ENCODE measurements around the gene SMAP1.

Gene SMAP1

DNA sequence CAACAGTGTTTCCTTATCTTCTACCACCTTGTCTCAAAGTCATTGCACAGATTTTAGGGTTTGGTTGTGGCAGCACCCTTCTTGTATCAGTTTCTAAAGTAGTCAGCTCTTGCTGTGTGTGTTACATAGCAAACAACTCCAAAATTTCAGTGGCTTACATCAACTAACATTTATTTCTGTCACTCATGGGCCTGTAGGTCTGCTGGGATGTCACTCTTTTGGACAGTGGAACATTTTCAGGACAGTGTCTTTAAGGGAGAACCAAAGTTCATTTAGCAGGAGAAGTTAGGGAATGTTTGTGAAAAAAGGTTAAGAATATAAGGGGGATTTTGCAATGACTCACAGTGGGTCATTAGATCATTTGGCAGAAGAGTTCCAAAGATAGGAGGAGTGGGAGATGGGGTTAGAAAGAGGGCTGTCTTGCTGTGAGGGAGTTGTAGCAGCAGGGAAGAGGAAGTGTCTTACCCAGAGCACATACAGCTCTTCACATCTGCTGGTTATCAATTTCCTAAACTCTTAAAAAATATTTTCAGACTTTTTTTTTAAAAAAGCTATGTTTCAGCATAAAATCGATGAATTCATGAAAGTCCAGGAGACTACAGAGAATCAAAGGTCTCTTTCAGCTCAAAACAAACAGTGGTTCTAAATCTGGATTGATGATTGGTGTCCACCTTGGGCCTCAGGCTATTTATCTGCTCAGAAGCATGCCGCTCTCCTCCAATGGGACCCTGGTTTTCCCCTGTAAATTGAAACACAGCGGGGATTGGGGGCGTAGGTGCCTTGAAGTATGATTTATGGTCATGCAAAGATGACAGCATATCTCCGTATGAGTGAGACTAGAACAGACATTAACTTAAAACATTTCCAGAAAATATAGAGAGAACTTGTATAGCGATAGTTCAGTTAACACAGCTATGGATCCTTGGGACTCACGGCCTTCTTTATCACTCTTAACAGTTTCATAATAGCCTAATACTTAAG lies 171.9 kb downstream of the SMAP1 start:
- no peak for DNase-seq (ENCODE audit: low read depth in 2 of 2, low spot score in 1 of 2)

DNA sequence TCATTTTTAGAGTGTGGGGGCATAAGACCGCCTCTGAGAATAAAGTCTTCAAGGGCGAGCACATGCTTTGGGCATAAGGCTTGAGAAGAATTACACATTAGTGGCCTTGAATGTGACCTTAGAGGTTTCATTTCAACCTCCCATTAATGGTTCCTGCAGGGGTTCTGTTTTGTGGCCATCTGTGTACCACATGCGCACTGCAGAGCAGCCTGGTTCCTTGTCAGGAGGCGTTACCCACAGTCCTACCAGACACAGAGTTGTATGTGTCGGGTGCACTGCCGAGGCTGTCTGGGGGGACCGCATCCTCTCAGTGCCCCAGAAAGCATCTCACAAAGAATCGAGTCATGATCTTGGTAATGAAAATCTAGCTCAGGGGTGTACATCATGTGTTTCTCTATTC lies 173.4 kb downstream of the SMAP1 start:
- no peak for DNase-seq (ENCODE audit: low read depth in 2 of 2, low spot score in 1 of 2)

GRCh38 chr6:70842541-70842940 lies 174.9 kb downstream of the SMAP1 start:
- DNase-seq (ENCODE audit: low read depth in 2 of 2, low spot score in 1 of 2) = no peak

- no peak for DNase-seq (ENCODE audit: low read depth in 2 of 2, low spot score in 1 of 2)
Observed at GRCh38 chr6:70843328-70843918, 175.7 kb downstream of the SMAP1 start.

- DNase-seq (ENCODE audit: low read depth in 2 of 2, low spot score in 1 of 2) = no peak
Observed at GRCh38 chr6:70844301-70844700, 176.6 kb downstream of the SMAP1 start.

DNA sequence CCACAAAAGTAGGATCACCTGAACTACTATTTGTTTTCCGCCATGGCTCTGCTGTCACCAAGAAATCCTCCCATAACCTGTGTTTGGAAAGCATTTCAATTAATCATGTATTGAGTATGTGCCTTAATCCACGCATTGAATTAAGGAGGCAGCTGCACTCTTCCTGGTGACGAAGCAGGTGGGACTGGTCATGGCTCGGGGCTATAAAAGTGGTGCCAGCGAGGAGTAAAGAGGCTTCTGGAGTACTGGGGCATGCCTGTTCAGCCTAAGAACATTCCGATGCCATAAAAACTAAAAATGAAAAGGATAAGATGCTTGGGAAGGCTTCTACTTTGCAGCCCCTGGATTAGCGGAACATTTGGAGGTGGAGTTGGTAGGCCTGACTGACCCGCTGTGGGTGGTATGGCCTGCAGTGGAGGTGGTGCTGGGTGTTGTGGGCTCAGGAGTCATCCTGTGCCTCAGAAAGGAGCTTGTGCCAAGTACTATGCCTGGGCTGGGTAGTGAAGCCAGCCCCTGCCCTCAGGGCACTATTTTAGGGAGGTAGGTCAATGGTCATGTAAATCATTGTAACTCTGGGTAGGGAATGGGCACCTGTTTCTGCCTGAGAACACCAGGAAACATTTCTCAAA lies 178.6 kb downstream of the SMAP1 start:
- DNase-seq (ENCODE audit: low read depth in 2 of 2, low spot score in 1 of 2) = no peak

- DNase-seq (ENCODE audit: low read depth in 2 of 2, low spot score in 1 of 2) = no peak
Observed at GRCh38 chr6:70847106-70848084, 179.7 kb downstream of the SMAP1 start.

DNA sequence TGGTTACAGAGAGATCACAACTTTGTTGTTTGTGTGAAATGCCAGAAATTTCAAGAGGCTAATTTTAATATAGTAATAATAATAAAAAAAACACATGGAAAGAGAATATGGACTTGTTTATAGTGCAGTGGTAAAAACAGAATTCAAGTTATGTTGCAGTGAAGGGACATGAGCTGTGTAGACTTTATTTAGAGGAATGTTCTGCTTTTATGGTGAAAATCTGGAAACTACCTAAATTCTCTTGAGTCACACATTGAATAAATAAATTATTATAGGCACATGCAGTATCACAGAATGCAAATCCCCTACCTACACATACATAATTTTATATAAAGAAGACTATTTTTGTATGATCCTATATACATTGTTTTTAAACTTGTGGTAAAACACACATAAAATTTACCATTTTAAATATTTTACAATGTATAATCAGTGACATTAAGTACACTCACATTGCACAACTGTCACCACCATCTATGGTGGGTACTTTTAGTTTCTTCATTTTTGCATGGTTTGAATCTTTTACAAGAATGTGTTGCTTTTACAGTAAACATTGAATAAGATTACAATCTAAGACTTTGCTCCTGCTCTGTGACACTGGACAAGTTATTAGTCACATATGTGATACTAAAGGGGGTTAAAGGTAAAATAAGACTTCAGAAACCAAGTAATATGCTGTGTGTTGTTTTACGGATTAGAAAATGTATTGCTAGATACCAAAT lies 181.8 kb downstream of the SMAP1 start:
- DNase-seq (ENCODE audit: low read depth in 2 of 2, low spot score in 1 of 2) = no peak

DNA sequence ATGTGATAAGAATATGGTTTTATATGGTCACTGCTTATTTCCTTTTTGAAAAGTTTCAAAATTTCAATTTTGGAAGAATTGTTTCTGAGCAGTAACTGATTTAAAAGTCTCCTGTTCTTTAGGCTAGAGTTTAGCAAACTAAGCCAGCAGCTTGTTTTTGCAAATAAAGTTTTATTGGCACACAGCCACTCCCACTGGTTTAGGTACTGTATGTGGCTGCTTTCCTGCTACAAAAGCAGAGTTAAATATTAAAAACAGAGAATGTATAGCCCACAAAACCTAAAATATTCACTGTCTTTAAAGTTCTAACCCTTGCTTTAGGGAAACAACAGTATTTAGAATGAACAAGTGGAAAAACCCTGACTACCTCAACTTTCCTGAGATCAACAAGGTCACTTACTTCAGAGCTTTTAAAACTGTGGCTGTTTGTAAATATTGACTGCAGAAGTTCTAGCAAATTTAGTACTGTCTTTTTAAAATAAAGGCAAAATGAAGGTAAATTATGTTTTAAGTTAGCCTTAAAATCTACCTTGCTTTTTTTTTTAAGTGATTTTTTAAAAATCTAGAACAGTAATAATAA lies 185.1 kb downstream of the SMAP1 start:
- no peak for DNase-seq (ENCODE audit: low read depth in 2 of 2, low spot score in 1 of 2)

GRCh38 chr6:70857387-70858077 lies 189.8 kb downstream of the SMAP1 start:
- no peak for DNase-seq (ENCODE audit: low read depth in 2 of 2, low spot score in 1 of 2)

- DNase-seq (ENCODE audit: low read depth in 2 of 2, low spot score in 1 of 2) = no peak
Observed at GRCh38 chr6:70860045-70860444, 192.4 kb downstream of the SMAP1 start.

- DNase-seq (ENCODE audit: low read depth in 2 of 2, low spot score in 1 of 2) = no peak
Observed at GRCh38 chr6:70860920-70861319, 193.2 kb downstream of the SMAP1 start.

DNA sequence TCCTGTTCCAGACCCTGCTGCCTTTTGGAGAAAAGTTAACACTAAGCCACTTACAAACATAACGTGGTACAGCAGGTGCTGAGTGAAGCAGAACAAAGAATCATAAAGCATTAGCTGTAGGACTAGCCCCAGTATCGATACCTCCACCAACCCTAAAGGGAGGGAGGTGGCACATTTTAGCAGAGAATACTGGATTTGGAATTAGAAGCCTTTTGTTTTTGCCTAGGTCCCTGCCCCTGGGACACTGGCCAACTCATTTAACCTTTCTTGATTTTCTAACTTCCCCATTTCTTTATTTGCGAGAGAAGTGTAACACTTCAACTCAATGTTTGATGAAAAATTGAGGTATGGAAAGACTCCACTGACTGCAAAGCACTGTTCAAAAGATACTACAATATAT lies 195.7 kb downstream of the SMAP1 start:
- no peak for DNase-seq (ENCODE audit: low read depth in 2 of 2, low spot score in 1 of 2)

GRCh38 chr6:70864401-70864800 lies 196.7 kb downstream of the SMAP1 start:
- DNase-seq (ENCODE audit: low read depth in 2 of 2, low spot score in 1 of 2) = no peak

GRCh38 chr6:70872469-70872868 lies 204.8 kb downstream of the SMAP1 start:
- DNase-seq (ENCODE audit: low read depth in 2 of 2, low spot score in 1 of 2) = no peak

DNA sequence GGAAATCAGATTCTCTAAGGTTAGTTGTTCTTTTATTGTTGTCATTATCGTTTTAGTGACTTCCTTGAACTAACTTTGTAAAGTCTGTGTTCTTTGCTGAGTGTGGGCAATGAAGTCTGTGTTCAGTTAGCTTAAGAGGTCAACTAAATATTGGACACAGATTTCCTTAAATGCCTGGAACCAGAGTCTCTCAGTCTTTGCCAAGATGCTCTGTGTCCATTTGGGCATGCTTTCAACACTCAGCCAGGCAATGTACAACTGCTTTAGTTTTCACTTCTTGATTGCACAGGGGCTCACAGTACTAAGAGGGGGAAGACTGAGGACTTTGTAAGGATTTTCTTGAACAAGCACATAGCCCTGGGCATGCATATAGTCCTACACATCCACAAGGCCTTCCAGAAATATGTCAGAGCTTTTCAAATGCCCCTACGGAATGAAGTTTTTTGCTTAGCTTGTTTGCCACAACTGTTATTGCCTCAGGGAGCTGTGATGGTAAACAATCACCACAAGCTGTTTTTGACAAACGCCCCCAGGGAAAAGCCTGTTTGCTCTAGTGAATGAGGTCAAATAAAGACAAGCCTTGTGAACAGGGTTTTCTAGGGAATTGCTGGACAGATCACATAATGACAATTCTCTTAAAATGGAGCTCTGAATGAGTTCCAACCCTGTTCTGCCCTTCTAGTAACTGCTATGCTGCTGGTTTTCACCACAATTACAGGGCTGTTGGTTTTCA lies 206.7 kb downstream of the SMAP1 start:
- no peak for DNase-seq (ENCODE audit: low read depth in 2 of 2, low spot score in 1 of 2)

- no peak for DNase-seq (ENCODE audit: low read depth in 2 of 2, low spot score in 1 of 2)
Observed at GRCh38 chr6:70879496-70879895, 211.8 kb downstream of the SMAP1 start.
